GM18505 (cell line): ENCODE data around the gene EPC1.
"Not testable (repeated sequence)": the region's sequence is repeated elsewhere in the genome, so short reads cannot be mapped to it uniquely, and the experiment has no call there.

ENCODE experiments used
- ATAC-seq: cut with Tn5 transposase; IDR thresholded peaks from one replicate; pipeline ENCODE4 v1.9.1; 2021; ENCODE audit not compliant: unreplicated experiment
- POLR2A ChIP-seq: IDR thresholded peaks from 4 replicates; pipeline ENCODE4 v1.6.1; 2011; ENCODE audit warnings: borderline replicate concordance; ENCODE audit not compliant: insufficient read depth, insufficient read length; ENCODE audit errors: extremely low read depth

EPC1 gene

GRCh38 chr10:32346551-32347362 lies at the start of gene EPC1:
TSS of gene EPC1 (minus strand) at chr10:32347158. CDS start at chr10:32346915, 243 bp downstream.
- TF ChIP-seq POLR2A, result peak; percentile 98
- peak; percentile 63 for ATAC-seq

DNA sequence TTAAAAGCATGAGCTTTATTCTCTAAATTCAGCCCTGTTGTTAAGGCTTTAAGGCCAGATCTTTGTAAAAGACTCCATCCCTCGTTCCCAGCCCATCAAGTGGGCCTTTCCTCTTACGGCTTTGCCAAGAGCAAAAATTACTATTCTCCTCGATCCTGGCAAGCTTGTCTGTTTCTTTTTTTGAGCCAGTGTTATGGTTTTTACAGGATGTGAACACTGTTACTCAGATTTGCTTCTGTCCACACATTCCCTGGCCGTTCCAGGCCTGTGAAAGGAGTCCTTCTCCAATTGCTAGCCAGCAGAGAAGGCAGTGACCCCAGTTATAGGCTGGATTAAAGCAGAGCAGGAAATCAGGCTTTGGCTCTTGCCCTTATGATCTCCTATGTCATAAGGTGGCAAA lies 47.0 kb upstream of the EPC1 start:
- no peak for TF ChIP-seq POLR2A
- ATAC-seq, result no peak

GRCh38 chr10:32392284-32392683 lies 45.3 kb upstream of the EPC1 start:
- ATAC-seq, result not testable (repeated sequence)

DNA sequence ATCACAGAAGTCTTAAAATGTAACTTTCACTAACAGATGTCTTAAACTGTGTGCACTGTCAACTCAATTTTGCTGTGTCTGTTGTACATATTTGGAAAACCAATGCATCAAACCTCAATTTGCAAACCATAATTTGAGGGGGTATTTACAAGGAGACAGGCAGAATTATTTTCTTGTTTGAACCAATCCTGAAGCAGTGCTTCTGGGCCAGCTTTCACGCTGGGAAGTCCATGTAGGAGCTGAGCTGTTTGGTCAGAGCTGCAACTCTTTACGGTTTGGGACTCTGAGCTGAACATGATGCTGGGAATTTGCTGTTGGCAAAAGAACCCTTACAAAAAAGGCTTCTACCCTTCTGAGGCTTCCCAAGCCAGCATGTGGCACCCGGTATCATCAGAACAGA lies 43.2 kb upstream of the EPC1 start:
- no peak for TF ChIP-seq POLR2A
- ATAC-seq, result no peak

GRCh38 chr10:32388258-32389027 lies 41.5 kb upstream of the EPC1 start:
- no peak for ATAC-seq
- no peak for TF ChIP-seq POLR2A

- TF ChIP-seq POLR2A, result no peak
- no peak for ATAC-seq
These were observed 39.8 kb upstream of the EPC1 start for GRCh38 chr10:32386623-32387260.

GRCh38 chr10:32384171-32384570 lies 37.2 kb upstream of the EPC1 start:
- no peak for ATAC-seq
- no peak for TF ChIP-seq POLR2A

DNA sequence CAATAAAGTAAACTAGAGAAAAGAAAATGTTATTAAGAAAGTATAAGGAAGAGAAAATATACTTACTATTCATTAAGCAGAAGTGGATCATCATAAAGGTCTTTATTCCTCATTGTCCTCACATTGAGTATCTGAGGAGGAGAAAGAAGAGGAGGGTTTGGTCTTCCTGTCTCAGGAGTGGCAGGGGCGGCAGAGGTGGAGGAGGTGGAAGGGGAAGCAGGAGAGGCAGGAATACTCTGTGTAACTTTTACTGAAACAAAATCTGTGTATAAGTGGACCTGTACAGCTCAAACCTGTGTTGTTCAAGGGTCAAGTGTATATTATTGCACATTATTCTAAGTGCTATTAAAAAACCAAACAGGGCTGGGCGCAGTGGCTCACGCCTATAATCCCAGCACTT lies 34.2 kb upstream of the EPC1 start:
- TF ChIP-seq POLR2A, result no peak
- ATAC-seq, result no peak

GRCh38 chr10:32379950-32380551 lies 33.1 kb upstream of the EPC1 start:
- no peak for TF ChIP-seq POLR2A
- no peak for ATAC-seq

DNA sequence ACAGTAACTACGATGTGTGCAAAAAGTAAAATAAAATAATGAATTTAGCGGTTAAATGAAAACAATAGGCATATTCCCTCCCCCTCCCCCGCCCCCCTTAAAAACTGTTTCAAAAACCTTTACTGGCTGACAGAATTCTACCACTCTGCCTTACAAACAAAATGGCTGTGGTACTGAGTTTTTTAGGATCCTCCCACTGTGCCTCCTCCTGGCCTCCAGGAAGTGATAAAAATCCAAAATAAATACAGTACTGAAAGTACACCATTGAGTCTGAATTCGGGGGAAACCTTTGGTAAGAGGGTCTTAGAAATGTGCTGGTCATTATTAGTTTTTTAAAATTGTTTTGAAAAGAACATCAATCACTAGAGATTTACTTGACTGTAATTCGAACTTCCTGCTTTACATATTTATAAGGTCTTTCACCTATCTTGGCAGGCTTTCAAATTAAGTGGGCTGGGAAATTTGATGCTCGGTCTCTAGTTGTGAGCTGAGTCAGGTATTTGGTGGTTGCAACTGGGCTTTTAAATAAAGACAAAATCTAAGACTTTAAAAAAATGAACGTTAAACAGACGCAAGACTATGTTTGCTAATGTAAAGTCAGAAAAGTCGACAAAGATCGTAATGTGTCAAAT lies 32.5 kb upstream of the EPC1 start:
- peak; percentile 33 for TF ChIP-seq POLR2A
- no peak for ATAC-seq

GRCh38 chr10:32378363-32379317 lies 31.7 kb upstream of the EPC1 start:
- ATAC-seq, result peak; percentile 94
- TF ChIP-seq POLR2A, result peak; percentile 68
